Suprapubic skin (tissue), 4 donors: ENCODE results near the gene DCUN1D5. TPM values are rescaled to one million over a fixed set of nuclear protein-coding genes. Genes with fewer than 3 reads are reported as not detected.

Experiments used
- DNase-seq, 2 donors: peaks; one replicate each; pipeline ENCODE4 v3.0.0-alpha.2; 2019; ENCODE audit warnings: low spot score in 2 of 2
- H3K27ac ChIP-seq: fragments of 200-600 bp; sonication (generic); one replicate; pipeline ENCODE4 v1.5.1; 2019
- H3K27me3 ChIP-seq: fragments of 200-600 bp; sonication (generic); one replicate; pipeline ENCODE4 v1.5.1; 2019
- H3K36me3 ChIP-seq: fragments of 200-600 bp; sonication (generic); one replicate; pipeline ENCODE4 v1.5.1; 2019
- H3K4me1 ChIP-seq: fragments of 200-600 bp; sonication (generic); one replicate; pipeline ENCODE4 v1.5.1; 2019
- H3K4me3 ChIP-seq: fragments of 200-600 bp; sonication (generic); one replicate; pipeline ENCODE4 v1.5.1; 2019; ENCODE audit warnings: mild to moderate bottlenecking
- H3K9me3 ChIP-seq: fragments of 200-600 bp; sonication (generic); one replicate; pipeline ENCODE4 v1.5.1; 2019
- CTCF ChIP-seq, 2 donors: fragments of 200-600 bp in 1 of 2; fragments of 450-650 bp in 1 of 2; sonication (generic) in 1 of 2; IDR thresholded peaks; one replicate each; pipeline ENCODE4 v1.5.1; 2016 to 2019; ENCODE audit warnings: antibody characterized with exemption in 2 of 2, mild to moderate bottlenecking in 1 of 2, moderate library complexity in 1 of 2
- EP300 ChIP-seq: sonication (generic); formaldehyde crosslinking; IDR thresholded peaks from one replicate; pipeline ENCODE4 v1.6.1; 2017; ENCODE audit warnings: antibody characterized with exemption
- POLR2A ChIP-seq, 2 donors: fragments of 450-650 bp; IDR thresholded peaks; one replicate each; pipeline ENCODE4 v1.6.1; 2017; ENCODE audit warnings: antibody characterized with exemption in 2 of 2, mild to moderate bottlenecking in 2 of 2, moderate library complexity in 2 of 2
- POLR2AphosphoS5 ChIP-seq, 3 donors: sonication (generic); formaldehyde crosslinking; IDR thresholded peaks; one replicate each; pipeline ENCODE4 v1.6.1; 2017; ENCODE audit warnings: antibody characterized with exemption in 3 of 3
- WGBS: methylation state at CpG from one replicate; pipeline ENCODE4 v1.1.5; 2018; 5-methylcytosine and 5-hydroxymethylcytosine counted together
- total RNA-seq, 4 donors: library from RNA; depleted of rRNA; stranded (reverse); fragments of >200 nt; gene quantifications; one replicate each; pipeline ENCODE4 v1.1.0, GENCODE V29; 2016

DCUN1D5 gene
- total RNA-seq, 4 donors from 2014 or later = 31.2 to 72.2 (median 49.0) TPM

GRCh38 chr11:103024086-103024485 is 67.9 kb downstream of the DCUN1D5 start:
- H3K4me1 ChIP-seq = no peaks in the 10 kb centered on the region
- TF ChIP-seq CTCF (IDR thresholded peaks at IDR 0.05) (no peak), POLR2AphosphoS5 (IDR thresholded peaks at IDR 0.05) (no peak), EP300 (no peak), POLR2A (IDR thresholded peaks at IDR 0.05) (no peak)
- WGBS = 39% methylated on average over 3 of the region's 3 CpGs
- no peaks in the 10 kb centered on the region for H3K36me3 ChIP-seq
- H3K27ac ChIP-seq = no peak overlapping the region
- H3K4me3 ChIP-seq = no peak overlapping the region
- H3K9me3 ChIP-seq = no peaks in the 10 kb centered on the region
- DNase-seq = no peak
- no peaks in the 10 kb centered on the region for H3K27me3 ChIP-seq

GRCh38 chr11:103016031-103016430 is 75.9 kb downstream of the DCUN1D5 start:
- Histone ChIP-seq H3K27ac (no peak overlapping the region), H3K27me3 (no peaks in the 10 kb centered on the region), H3K4me3 (no peak overlapping the region), H3K36me3 (no peaks in the 10 kb centered on the region), H3K9me3 (no peaks in the 10 kb centered on the region), H3K4me1 (no peaks in the 10 kb centered on the region)
- 45% methylated on average over 1 of the region's 1 CpG for WGBS
- TF ChIP-seq POLR2AphosphoS5 (IDR thresholded peaks at IDR 0.05) (no peak), CTCF (IDR thresholded peaks at IDR 0.05) (no peak), POLR2A (IDR thresholded peaks at IDR 0.05) (no peak), EP300 (no peak)
- DNase-seq = no peak

GRCh38 chr11:103013421-103013820 is 78.5 kb downstream of the DCUN1D5 start:
- DNase-seq = no peak
- Histone ChIP-seq H3K4me1 (no peaks in the 10 kb centered on the region), H3K36me3 (no peaks in the 10 kb centered on the region), H3K27me3 (no peaks in the 10 kb centered on the region), H3K4me3 (no peak overlapping the region), H3K27ac (no peak overlapping the region), H3K9me3 (no peaks in the 10 kb centered on the region)
- TF ChIP-seq POLR2A (IDR thresholded peaks at IDR 0.05) = no peak
- no peak for TF ChIP-seq POLR2AphosphoS5 (IDR thresholded peaks at IDR 0.05)
- TF ChIP-seq CTCF (IDR thresholded peaks at IDR 0.05) = no peak
- TF ChIP-seq EP300 = no peak
- 79% methylated on average over 1 of the region's 1 CpG for WGBS

Other genes starting within 250 kb of the DCUN1D5 start
- gene MMP3, start 248.6 kb downstream of the DCUN1D5 start, total RNA-seq = 10 to 100 TPM in 1 of 4 donors, 1 to 10 TPM in 3; 1.4 to 17.2 (median 4.6) TPM
- gene MMP12, start 217.2 kb downstream of the DCUN1D5 start, total RNA-seq = not detected
- gene MMP13, start 136.4 kb downstream of the DCUN1D5 start, total RNA-seq = 1 to 10 TPM in 1 of 4 donors, under 1 TPM in 1, not detected in 2; 0.72 to 3.3 TPM
- gene DYNC2H1, start 17.3 kb upstream of the DCUN1D5 start, total RNA-seq = 10 to 100 TPM in 2 of 4 donors, 1 to 10 TPM in 2; 8.4 to 33.2 (median 11.5) TPM